Testis (tissue), 3 donors: Measurements from ENCODE around the gene RFLNA. TPM values are rescaled to one million over a fixed set of nuclear protein-coding genes. Genes with fewer than 3 reads are reported as not detected.

Experiments used
- DNase-seq: peaks from one replicate; pipeline ENCODE4 v3.0.0-alpha.2; 2019
- H3K27ac ChIP-seq, 2 donors: fragments of 200-600 bp; sonication (generic); one replicate each; pipeline ENCODE4 v1.5.1; 2019
- H3K27me3 ChIP-seq: fragments of 200-600 bp; sonication (generic); one replicate; pipeline ENCODE4 v1.5.1; 2019
- H3K36me3 ChIP-seq: fragments of 200-600 bp; sonication (generic); one replicate; pipeline ENCODE4 v1.5.1; 2017; ENCODE audit warnings: low read depth; ENCODE audit errors: missing control alignments
- H3K4me1 ChIP-seq: fragments of 200-600 bp; sonication (generic); one replicate; pipeline ENCODE4 v1.5.1; 2019
- H3K4me3 ChIP-seq, 2 donors: fragments of 200-600 bp; sonication (generic); one replicate each; pipeline ENCODE4 v1.5.1; 2017 to 2019
- H3K9me3 ChIP-seq: fragments of 200-600 bp; sonication (generic); one replicate; pipeline ENCODE4 v1.5.1; 2017
- POLR2A ChIP-seq: fragments of 450-650 bp; IDR thresholded peaks from one replicate; pipeline ENCODE4 v1.6.1; 2017; ENCODE audit warnings: antibody characterized with exemption, mild to moderate bottlenecking, moderate library complexity
- WGBS, 2 donors: methylation state at CpG; one replicate each; pipeline ENCODE4 v1.1.5; 2018; 5-methylcytosine and 5-hydroxymethylcytosine counted together
- intact Hi-C: fragments of 100-400 bp; cut with DNase I; formaldehyde crosslinking; loops from one replicate; pipeline ENCODE4 v1.15.1; 2023; ENCODE audit warnings: low total_unique reads
- polyA plus RNA-seq: library from polyadenylated mRNA; stranded (reverse); fragments of 350-450 nt; fragmentation: Illumina TruSeq; extraction: RNeasy Lipid Tissue Mini Kit (QIAGEN cat#74804); gene quantifications from one replicate; pipeline ENCODE4 v1.2.3, GENCODE V29; 2014; ENCODE audit warnings: low read depth, low replicate concordance; ENCODE audit not compliant: insufficient read depth
- total RNA-seq, 2 donors: library from RNA; depleted of rRNA; stranded (reverse); fragments of >200 nt; gene quantifications; one replicate each; pipeline ENCODE4 v1.2.3, GENCODE V29; 2016
- TF ChIP-seq, protein P1 (sequence below), 3 experiments: fragments of 450-650 bp in 2 of 3; fragments of 200-600 bp in 1 of 3; sonication (generic) in 1 of 3; IDR thresholded peaks; one replicate each; pipeline ENCODE4 v1.5.1; 2016 to 2019; ENCODE audit warnings: antibody characterized with exemption in 3 of 3, mild to moderate bottlenecking in 2 of 3, moderate library complexity in 1 of 3

RFLNA gene
- total and polyA plus RNA-seq, 3 donors from 2014 or later = 0.31 to 0.80 (median 0.68) TPM

DNA sequence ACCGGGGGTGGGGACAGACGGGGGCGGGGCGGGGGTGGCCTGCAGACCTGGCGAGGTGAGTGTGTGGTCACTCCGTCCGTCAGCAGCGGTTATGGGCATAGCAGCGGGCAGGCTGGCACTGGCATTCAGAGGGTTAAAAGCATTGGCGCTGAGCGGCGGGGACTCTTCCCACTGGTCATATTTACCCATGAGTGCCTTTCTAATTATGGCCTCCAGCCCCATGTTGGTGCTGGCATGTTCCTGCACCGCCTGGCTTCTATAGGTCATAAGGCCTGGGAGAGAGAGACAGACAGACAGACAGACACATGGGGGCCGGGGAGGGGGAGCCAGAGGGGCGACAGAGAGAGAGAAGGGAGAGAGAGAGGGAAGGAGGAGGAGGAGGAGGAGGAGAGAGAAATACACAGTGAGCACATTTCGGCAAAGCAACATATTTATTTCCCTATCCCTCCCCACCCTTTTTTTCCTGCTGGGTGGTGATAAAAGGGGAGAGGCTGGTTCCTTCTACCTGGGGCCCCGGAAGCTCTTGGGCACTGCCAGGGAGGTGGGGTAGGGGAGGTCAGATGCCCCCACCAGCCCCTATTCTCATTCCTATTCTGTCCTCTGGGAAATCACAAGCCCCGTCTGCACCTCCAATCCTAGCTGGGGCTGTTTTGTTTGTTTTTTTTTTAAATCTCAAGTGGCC, 32.6 kb downstream of the RFLNA start:
- Histone ChIP-seq H3K4me3 (no peak overlapping the region), H3K4me1 (peaks cover 10% of the 10 kb centered on the region), H3K27ac (peak overlapping the region; percentile 14 to 33), H3K9me3 (no peaks in the 10 kb centered on the region), H3K27me3 (no peaks in the 10 kb centered on the region), H3K36me3 (no peaks in the 10 kb centered on the region)
- intact Hi-C loops = loop anchor here (10.0 kb wide), 1 partner anchor 273 kb away; no protein-coding TSS in a partner anchor
- TF ChIP-seq POLR2A = no peak
- TF ChIP-seq, protein P1, sequence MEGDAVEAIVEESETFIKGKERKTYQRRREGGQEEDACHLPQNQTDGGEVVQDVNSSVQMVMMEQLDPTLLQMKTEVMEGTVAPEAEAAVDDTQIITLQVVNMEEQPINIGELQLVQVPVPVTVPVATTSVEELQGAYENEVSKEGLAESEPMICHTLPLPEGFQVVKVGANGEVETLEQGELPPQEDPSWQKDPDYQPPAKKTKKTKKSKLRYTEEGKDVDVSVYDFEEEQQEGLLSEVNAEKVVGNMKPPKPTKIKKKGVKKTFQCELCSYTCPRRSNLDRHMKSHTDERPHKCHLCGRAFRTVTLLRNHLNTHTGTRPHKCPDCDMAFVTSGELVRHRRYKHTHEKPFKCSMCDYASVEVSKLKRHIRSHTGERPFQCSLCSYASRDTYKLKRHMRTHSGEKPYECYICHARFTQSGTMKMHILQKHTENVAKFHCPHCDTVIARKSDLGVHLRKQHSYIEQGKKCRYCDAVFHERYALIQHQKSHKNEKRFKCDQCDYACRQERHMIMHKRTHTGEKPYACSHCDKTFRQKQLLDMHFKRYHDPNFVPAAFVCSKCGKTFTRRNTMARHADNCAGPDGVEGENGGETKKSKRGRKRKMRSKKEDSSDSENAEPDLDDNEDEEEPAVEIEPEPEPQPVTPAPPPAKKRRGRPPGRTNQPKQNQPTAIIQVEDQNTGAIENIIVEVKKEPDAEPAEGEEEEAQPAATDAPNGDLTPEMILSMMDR (IDR thresholded peaks at IDR 0.05) = no peak
- DNase-seq = no peak
- 73 to 78% methylated on average over 18 of the region's 18 CpGs for WGBS, 2 donors

DNA sequence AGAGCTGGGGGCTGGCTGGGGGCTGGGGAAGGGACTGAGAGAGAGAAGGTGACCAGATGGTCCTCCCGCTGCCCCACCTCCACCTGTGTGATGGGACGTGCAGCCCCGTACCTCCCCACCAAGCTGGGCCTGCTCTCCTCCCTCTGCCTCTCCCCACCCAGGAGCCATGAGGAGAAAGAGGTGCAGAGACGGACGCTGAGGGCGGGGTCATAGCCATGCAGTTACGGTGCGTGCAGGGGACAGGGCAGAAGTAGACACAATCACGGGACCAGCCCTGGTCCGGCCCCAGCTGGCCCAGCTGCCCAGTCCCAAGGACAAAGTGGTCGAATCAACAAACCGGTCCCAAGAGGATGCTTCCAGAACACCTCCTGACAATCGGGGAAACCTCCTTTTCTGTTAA, 33.2 kb downstream of the RFLNA start:
- TF ChIP-seq POLR2A = no peak
- TF ChIP-seq, protein P1 (IDR thresholded peaks at IDR 0.05) = no peak
- peak; percentile 64 for DNase-seq
- intact Hi-C loops = loop anchor here (10.0 kb wide), 1 partner anchor 273 kb away; no protein-coding TSS in a partner anchor
- Histone ChIP-seq H3K36me3 (no peaks in the 10 kb centered on the region), H3K27ac (peak overlapping the region; percentile 14 to 33), H3K27me3 (no peaks in the 10 kb centered on the region), H3K4me1 (peaks cover 10% of the 10 kb centered on the region), H3K9me3 (no peaks in the 10 kb centered on the region), H3K4me3 (no peak overlapping the region)
- 45 to 53% methylated on average over 13 of the region's 13 CpGs for WGBS, 2 donors

DNA sequence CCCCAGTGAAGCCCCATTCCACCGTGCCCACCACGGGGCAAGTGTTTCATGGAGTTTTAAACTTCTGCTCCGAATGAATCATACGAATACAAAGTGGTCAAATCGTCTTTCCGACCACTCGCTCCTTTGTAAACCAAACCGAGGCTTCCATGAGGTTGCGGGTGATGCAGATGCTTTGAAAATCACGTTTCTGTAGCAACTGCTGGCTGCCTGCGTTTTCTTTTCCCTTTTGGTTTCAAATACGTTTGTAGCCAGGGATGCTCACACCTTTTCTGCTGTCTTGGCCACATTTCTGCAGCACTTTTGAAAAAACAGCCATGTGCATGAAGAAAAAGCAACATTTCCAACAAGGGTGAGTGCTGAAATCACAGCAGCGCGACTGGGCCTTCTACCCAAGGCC, 33.7 kb downstream of the RFLNA start:
- no peaks in the 10 kb centered on the region for H3K9me3 ChIP-seq
- no peaks in the 10 kb centered on the region for H3K36me3 ChIP-seq
- no peak for DNase-seq
- no peaks in the 10 kb centered on the region for H3K27me3 ChIP-seq
- no peak overlapping the region for H3K4me3 ChIP-seq
- intact Hi-C loops = loop anchor here (10.0 kb wide), 1 partner anchor 274 kb away; no protein-coding TSS in a partner anchor
- WGBS, 2 donors = 54 to 58% methylated on average over 14 of the region's 14 CpGs
- peak overlapping the region in 1 of 2 donors; percentile 4 for H3K27ac ChIP-seq
- TF ChIP-seq POLR2A = no peak
- TF ChIP-seq, protein P1 (IDR thresholded peaks at IDR 0.05) = no peak
- peaks cover 10% of the 10 kb centered on the region for H3K4me1 ChIP-seq

DNA sequence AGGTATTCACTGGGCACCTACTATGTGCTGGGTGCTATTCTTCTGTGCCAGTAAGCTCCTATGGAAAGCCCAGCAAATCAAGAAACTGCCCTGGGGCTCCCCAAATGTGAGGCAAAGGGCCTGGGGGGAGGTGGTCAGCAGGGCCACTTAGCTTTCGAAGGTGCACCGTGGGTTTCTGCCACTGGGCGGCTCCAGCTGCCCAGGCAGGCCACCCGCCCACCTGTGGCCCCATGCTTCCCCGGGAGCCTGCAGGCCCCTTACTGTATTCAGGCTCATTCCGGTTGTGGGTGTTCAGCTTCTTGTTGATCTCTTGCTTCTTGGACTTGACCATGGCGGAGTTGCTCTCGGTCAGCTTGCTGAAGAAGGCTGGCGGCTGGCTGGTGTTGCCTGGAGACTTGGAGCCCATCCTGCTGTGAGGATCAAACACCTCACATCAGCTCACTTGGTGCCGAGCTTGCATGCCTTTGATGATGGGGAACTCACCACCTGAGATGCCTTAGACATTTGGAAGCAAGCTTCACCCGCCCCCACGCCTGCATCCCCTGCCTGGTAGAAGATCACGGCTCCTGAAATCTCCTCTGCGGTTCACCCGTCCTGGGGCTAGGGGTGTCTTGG, 37.3 kb downstream of the RFLNA start:
- H3K27me3 ChIP-seq = no peaks in the 10 kb centered on the region
- 92 to 95% methylated on average over 4 to 15 of the region's 15 CpGs for WGBS, 2 donors
- no peak for DNase-seq
- intact Hi-C loops = no loop called here
- no peaks in the 10 kb centered on the region for H3K36me3 ChIP-seq
- H3K9me3 ChIP-seq = no peaks in the 10 kb centered on the region
- H3K4me3 ChIP-seq = no peak overlapping the region
- peaks cover 10% of the 10 kb centered on the region for H3K4me1 ChIP-seq
- no peak overlapping the region for H3K27ac ChIP-seq
- TF ChIP-seq, protein P1 (IDR thresholded peaks at IDR 0.05) = no peak
- TF ChIP-seq POLR2A = no peak
